Right atrium auricular region (tissue), 2 donors: ENCODE data around the gene RND3. TPM values are rescaled to one million over a fixed set of nuclear protein-coding genes. Genes with fewer than 3 reads are reported as not detected.

Source experiments
- DNase-seq: peaks from one replicate; pipeline ENCODE4 v3.0.0-alpha.2; 2019; ENCODE audit warnings: low spot score
- H3K27ac ChIP-seq, 2 donors: fragments of 200-600 bp; sonication (generic); 1 replicate in 1 of 2; 2 replicates in 1 of 2; pipeline ENCODE4 v1.5.1; 2016 to 2019
- H3K27me3 ChIP-seq, 2 donors: fragments of 200-600 bp; sonication (generic); one replicate each; pipeline versions ENCODE4 v1.5.1 to v1.6.0; 2017 to 2019
- H3K36me3 ChIP-seq: fragments of 200-600 bp; sonication (generic); one replicate; pipeline ENCODE4 v1.5.1; 2016
- H3K4me1 ChIP-seq, 2 donors: fragments of 200-600 bp; sonication (generic); one replicate each; pipeline versions ENCODE4 v1.5.1 to v1.6.0; 2017 to 2019
- H3K4me3 ChIP-seq, 2 donors: fragments of 200-600 bp; sonication (generic); 1 replicate in 1 of 2; 2 replicates in 1 of 2; pipeline ENCODE4 v1.5.1; 2017 to 2019; ENCODE audit warnings: mild to moderate bottlenecking in 1 of 2, moderate library complexity in 1 of 2
- H3K9me3 ChIP-seq, 2 donors: fragments of 200-600 bp; sonication (generic); one replicate each; pipeline ENCODE4 v1.5.1; 2019
- CTCF ChIP-seq, 2 donors: fragments of 200-600 bp; sonication (generic); IDR thresholded peaks; one replicate each; pipeline ENCODE4 v1.5.1; 2019; ENCODE audit warnings: antibody characterized with exemption in 2 of 2
- total RNA-seq, 2 donors: library from RNA; depleted of rRNA; stranded (reverse); fragments of >200 nt; gene quantifications; one replicate each; pipeline ENCODE4 v1.1.0, GENCODE V29; 2016

The RND3 gene
- total RNA-seq, 2 donors from 2014 or later = 9.6 to 25.4 TPM

GRCh38 chr2:150530168-150530567, 42.7 kb upstream of the RND3 start:
- H3K4me1 ChIP-seq = no peaks in the 10 kb centered on the region
- H3K27me3 ChIP-seq = no peaks in the 10 kb centered on the region
- no peaks in the 10 kb centered on the region for H3K9me3 ChIP-seq
- H3K4me3 ChIP-seq = no peak overlapping the region
- no peak overlapping the region for H3K27ac ChIP-seq
- no peak for TF ChIP-seq CTCF (IDR thresholded peaks at IDR 0.05)
- DNase-seq = no peak
- H3K36me3 ChIP-seq = no peaks in the 10 kb centered on the region

- Histone ChIP-seq H3K36me3 (no peaks in the 10 kb centered on the region), H3K4me3 (no peak overlapping the region), H3K27me3 (no peaks in the 10 kb centered on the region), H3K9me3 (no peaks in the 10 kb centered on the region), H3K27ac (no peak overlapping the region), H3K4me1 (no peaks in the 10 kb centered on the region)
- DNase-seq = no peak
- no peak for TF ChIP-seq CTCF (IDR thresholded peaks at IDR 0.05)
Measured at GRCh38 chr2:150528861-150529801, 41.7 kb upstream of the RND3 start.

GRCh38 chr2:150526827-150527226, 39.4 kb upstream of the RND3 start:
- H3K27ac ChIP-seq = no peak overlapping the region
- no peaks in the 10 kb centered on the region for H3K9me3 ChIP-seq
- H3K36me3 ChIP-seq = no peaks in the 10 kb centered on the region
- no peak for DNase-seq
- no peaks in the 10 kb centered on the region for H3K4me1 ChIP-seq
- TF ChIP-seq CTCF (IDR thresholded peaks at IDR 0.05) = no peak
- H3K4me3 ChIP-seq = no peak overlapping the region
- H3K27me3 ChIP-seq = no peaks in the 10 kb centered on the region

DNA sequence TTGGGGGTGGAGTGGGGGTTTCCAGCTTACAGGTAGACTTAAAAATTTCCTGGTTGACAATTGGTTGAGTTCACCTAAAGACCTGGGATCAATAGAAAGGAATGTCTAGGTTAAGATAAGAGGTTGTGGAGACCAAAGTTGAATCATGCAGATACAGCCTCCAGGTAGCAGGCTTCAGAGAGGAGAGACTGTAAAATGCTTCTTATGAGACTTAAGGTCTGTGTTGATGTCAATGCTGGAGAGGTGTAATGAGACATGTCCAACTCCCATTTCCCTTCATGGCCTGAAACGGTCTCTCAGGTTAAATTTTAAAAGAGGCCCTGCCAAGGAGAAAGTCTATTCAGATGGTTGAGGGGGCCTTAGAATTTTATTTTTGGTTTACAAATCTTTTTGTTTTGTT, 38.5 kb upstream of the RND3 start:
- no peaks in the 10 kb centered on the region for H3K27me3 ChIP-seq
- no peak for TF ChIP-seq CTCF (IDR thresholded peaks at IDR 0.05)
- no peak overlapping the region for H3K4me3 ChIP-seq
- no peaks in the 10 kb centered on the region for H3K9me3 ChIP-seq
- H3K4me1 ChIP-seq = no peaks in the 10 kb centered on the region
- DNase-seq = no peak
- no peaks in the 10 kb centered on the region for H3K36me3 ChIP-seq
- no peak overlapping the region for H3K27ac ChIP-seq

- no peaks in the 10 kb centered on the region for H3K4me1 ChIP-seq
Measured at GRCh38 chr2:150522269-150522668, 34.8 kb upstream of the RND3 start.

More at GRCh38 chr2:150522269-150522668, 34.8 kb upstream of the RND3 start:
- H3K27ac ChIP-seq = no peak overlapping the region
- no peak for DNase-seq
- no peaks in the 10 kb centered on the region for H3K36me3 ChIP-seq
- H3K9me3 ChIP-seq = no peaks in the 10 kb centered on the region
- H3K4me3 ChIP-seq = no peak overlapping the region
- H3K27me3 ChIP-seq = no peaks in the 10 kb centered on the region
- TF ChIP-seq CTCF (IDR thresholded peaks at IDR 0.05) = no peak
